K562 (cell line): ENCODE data around the gene SLC7A8. TPM values are rescaled to one million over a fixed set of nuclear protein-coding genes. Genes with fewer than 3 reads are reported as not detected.
A peak's percentile ranks its signal among the peaks of the same experiment; 100 is the strongest.

ENCODE experiments used
- ATAC-seq: fragments of 200-7000 bp; cut with Tn5 transposase; 3 replicates; pipeline ENCODE4 v1.9.1; 2020; ENCODE audit warnings: moderate library complexity
- BruUV-seq: library from RNA; stranded (reverse); fragments of 400-500 nt; replicated peaks from 2 replicates; lab custom pipeline; 2021; lab: Mats Ljungman, UMichigan
- CTCF ChIA-PET: fragments of 300-600 bp; formaldehyde crosslinking; extraction: SDS; loops from one replicate; lab custom pipeline; 2021; ENCODE audit warnings: low intra/inter-chr PET ratio; lab: Yijun Ruan, JAX
- POLR2A ChIA-PET: fragments of 300-600, 350-650 bp; sonication (Branson Sonifier 250); formaldehyde crosslinking; extraction: SDS; loops from one replicate; lab custom pipeline; 2021; ENCODE audit warnings: antibody characterized with exemption, inconsistent platforms; lab: Yijun Ruan, JAX
- DNase-seq, 4 experiments: peaks; one replicate each; pipeline versions ENCODE4 v3.0.0 to v3.0.0-alpha.2; 2011 to 2018; ENCODE audit warnings: low spot score in 3 of 4, mixed read lengths in 3 of 4; ENCODE audit errors: extremely low read depth in 1 of 4
- FAIRE-seq: peaks from 2 replicates; lab custom pipeline; 2011; peaks lifted over from hg19 to GRCh38; lab: Jason Lieb, UNC
- H2AFZ ChIP-seq: 2 replicates; pipeline ENCODE4 v1.6.0; 2011; ENCODE audit warnings: low read depth, low read length, control low read depth, inconsistent platforms
- H3K27ac ChIP-seq: fragments of 200-600 bp; 3 replicates; pipeline ENCODE4 v1.8.0; 2011; ENCODE audit warnings: low read depth, mild to moderate bottlenecking, control low read depth, inconsistent platforms, low read length, moderate library complexity, mixed read lengths; ENCODE audit errors: extremely low read depth
- H3K27me3 ChIP-seq, 2 experiments: fragments of 300-600 bp in 1 of 2; 2 replicates in 1 of 2; 3 replicates in 1 of 2; pipeline versions ENCODE4 v1.6.0 to v1.8.0; 2011; ENCODE audit warnings: inconsistent platforms in 2 of 2, low read length in 2 of 2, mild to moderate bottlenecking in 1 of 2, mixed read lengths in 1 of 2, moderate library complexity in 1 of 2; ENCODE audit not compliant: control insufficient read depth in 2 of 2, insufficient read depth in 2 of 2
- H3K36me3 ChIP-seq: fragments of 300-600 bp; 3 replicates; pipeline ENCODE4 v1.8.0; 2011; ENCODE audit warnings: mild to moderate bottlenecking, low read length, inconsistent platforms; ENCODE audit not compliant: control insufficient read depth, insufficient read depth
- H3K4me1 ChIP-seq, 2 experiments: fragments of 200-600 bp in 1 of 2; replicated peaks in 1 of 2; 2 replicates in 1 of 2; 3 replicates in 1 of 2; pipeline versions ENCODE4 v1.5.1 to v1.8.0; 2011; ENCODE audit warnings: inconsistent platforms in 2 of 2, low read length in 2 of 2, mild to moderate bottlenecking in 1 of 2, mixed read lengths in 1 of 2, moderate library complexity in 1 of 2; ENCODE audit not compliant: control insufficient read depth in 2 of 2, insufficient read depth in 2 of 2
- H3K4me2 ChIP-seq: 2 replicates; pipeline ENCODE4 v1.6.1; 2011; ENCODE audit warnings: low read length, control low read depth, inconsistent platforms, mixed read lengths; ENCODE audit not compliant: insufficient read depth
- H3K4me3 ChIP-seq: fragments of 200-600 bp; sonication (generic), shearing (Covaris generic); 2 replicates; pipeline ENCODE4 v1.5.1; 2016; ENCODE audit warnings: control low read depth, inconsistent platforms
- H3K79me2 ChIP-seq: fragments of 200-600 bp; 3 replicates; pipeline ENCODE4 v1.8.0; 2011; ENCODE audit warnings: low read length, inconsistent platforms; ENCODE audit not compliant: control insufficient read depth, insufficient read depth
- H3K9ac ChIP-seq, 2 experiments: 2 replicates each; pipeline versions ENCODE4 v1.6.0 to v1.6.1; 2011; ENCODE audit warnings: low read depth in 2 of 2, low read length in 2 of 2, control low read depth in 1 of 2, inconsistent platforms in 1 of 2, mild to moderate bottlenecking in 1 of 2, mixed read lengths in 1 of 2; ENCODE audit not compliant: insufficient read depth in 1 of 2
- H3K9me1 ChIP-seq: one replicate; pipeline ENCODE4 v1.6.0; 2011; ENCODE audit warnings: inconsistent platforms, mild to moderate bottlenecking, low read length, moderate library complexity; ENCODE audit not compliant: control insufficient read depth, insufficient read depth
- H3K9me3 ChIP-seq: replicated peaks from 2 replicates; pipeline ENCODE4 v1.5.1; 2011; ENCODE audit warnings: low read depth, low read length, inconsistent platforms; ENCODE audit not compliant: control insufficient read depth, insufficient read depth
- H4K20me1 ChIP-seq: replicated peaks from 2 replicates; pipeline ENCODE4 v1.6.1; 2011; ENCODE audit warnings: low read length, inconsistent platforms, mixed read lengths; ENCODE audit not compliant: control insufficient read depth, insufficient read depth
- HNRNPUL1 ChIP-seq: fragments of 200-400 bp; formaldehyde crosslinking; IDR thresholded peaks from 2 replicates; pipeline ENCODE4 v1.6.1; 2017; ENCODE audit warnings: low read length
- KDM5B ChIP-seq: fragments of 200-600 bp; sonication (generic); IDR thresholded peaks from 2 replicates; pipeline ENCODE4 v1.6.1; 2012; ENCODE audit warnings: low read depth, mild to moderate bottlenecking, moderate library complexity, low read length, control low read depth, inconsistent platforms; ENCODE audit not compliant: insufficient replicate concordance
- L3MBTL2 ChIP-seq: fragments of 450-650 bp; IDR thresholded peaks from 2 replicates; pipeline ENCODE4 v1.6.1; 2016; ENCODE audit warnings: mild to moderate bottlenecking, moderate library complexity
- MTF1 ChIP-seq: fragments of 250-450 bp; sonication (Bioruptor Pico); IDR thresholded peaks from 2 replicates; pipeline ENCODE4 v1.9.0; 2021; ENCODE audit warnings: moderate library complexity, mild to moderate bottlenecking, inconsistent platforms, borderline replicate concordance
- NFE2 ChIP-seq: IDR thresholded peaks from 2 replicates; pipeline ENCODE4 v1.6.1; 2014; ENCODE audit warnings: antibody characterized with exemption, low read depth
- SIN3A ChIP-seq, 2 experiments: fragments of 150-350 bp in 1 of 2; IDR thresholded peaks; 2 replicates each; pipeline ENCODE4 v1.6.1; 2011 to 2016; ENCODE audit warnings: borderline replicate concordance in 2 of 2, low read depth in 2 of 2, low read length in 2 of 2, mild to moderate bottlenecking in 2 of 2, moderate library complexity in 2 of 2; ENCODE audit not compliant: control insufficient read depth in 1 of 2
- TARDBP ChIP-seq: fragments of 450-650 bp; IDR thresholded peaks from 2 replicates; pipeline ENCODE4 v1.6.1; 2016
- ZKSCAN1 ChIP-seq: fragments of 150-350 bp; IDR thresholded peaks from 2 replicates; pipeline ENCODE4 v1.6.1; 2016; ENCODE audit warnings: low read depth, low read length
- ZNF12 ChIP-seq: sonication (generic); formaldehyde crosslinking; IDR thresholded peaks from 2 replicates; pipeline ENCODE4 v1.4.0; 2020; ENCODE audit warnings: mild to moderate bottlenecking, missing genetic modification reagents
- ZNF764 ChIP-seq: fragments of 250-450 bp; sonication (Bioruptor Pico); IDR thresholded peaks from 2 replicates; pipeline ENCODE4 v1.4.0; 2020; ENCODE audit warnings: low read depth, mild to moderate bottlenecking, moderate library complexity
- WGBS: fragments of 100-300 bp; shearing (Covaris generic); methylation state at CpG from one replicate; pipeline ENCODE4 v1.1.6; 2016; ENCODE audit warnings: low coverage, mixed read lengths; ENCODE audit not compliant: insufficient coverage; ENCODE audit errors: missing lambda C conversion rate; 5-methylcytosine and 5-hydroxymethylcytosine counted together
- in situ Hi-C: fragments of 300-500 bp; cut with MboI; formaldehyde crosslinking; loops from 4 replicates; pipeline ENCODE4 v1.15.0; 2018; ENCODE audit warnings: inconsistent platforms, mixed read lengths
- intact Hi-C: fragments of 100-400 bp; cut with micrococcal nuclease; formaldehyde crosslinking; loops from 2 replicates; pipeline ENCODE4 v1.14.2; 2022
- polyA plus RNA-seq, 8 experiments: library from polyadenylated mRNA; depleted of rRNA in 4 of 8; stranded (reverse) in 5 of 8; unstranded in 3 of 8; fragments of >200 nt; fragmentation: Nextera tagmentation in 2 of 8; fragmentation: Illumina TruSeq in 1 of 8; extraction: Ambion mirVana in 2 of 8; extraction: Trizol in 1 of 8; gene quantifications; 2 replicates each; pipeline versions ENCODE4 v1.2.1 to v1.2.3, GENCODE V29; 2011 to 2014; ENCODE audit warnings: inconsistent platforms in 1 of 8, missing spikeins in 1 of 8
- total RNA-seq, 7 experiments: library from RNA; depleted of rRNA in 6 of 7; stranded (reverse); fragments of >200 nt in 6 of 7; fragmentation: Illumina TruSeq in 2 of 7; extraction: Trizol in 2 of 7; gene quantifications; 2 replicates each; pipeline versions ENCODE4 v1.2.1 to v1.2.3, GENCODE V29; 2011 to 2021; ENCODE audit warnings: low replicate concordance in 1 of 7
- TF ChIP-seq, protein P1 (sequence below), 2 experiments: fragments of 450-650 bp in 1 of 2; sonication (generic) in 1 of 2; formaldehyde crosslinking; conservative IDR thresholded peaks; 2 replicates each; pipeline versions ENCODE4 v1.4.0 to v1.8.1; 2020 to 2022; ENCODE audit warnings: mild to moderate bottlenecking in 1 of 2, missing genetic modification reagents in 1 of 2
- TF ChIP-seq, protein P2 (sequence below): fragments of 250-450 bp; sonication (Bioruptor Pico); IDR thresholded peaks from 2 replicates; pipeline ENCODE4 v1.8.0; 2021; ENCODE audit warnings: moderate library complexity, mild to moderate bottlenecking, inconsistent platforms
- TF ChIP-seq, protein P3 (sequence below): fragments of 450-650 bp; formaldehyde crosslinking; IDR thresholded peaks from 2 replicates; pipeline ENCODE4 v1.4.0; 2020; ENCODE audit warnings: mild to moderate bottlenecking, moderate library complexity
- TF ChIP-seq, protein P4 (sequence below): sonication (generic); formaldehyde crosslinking; IDR thresholded peaks from 2 replicates; pipeline ENCODE4 v1.8.0; 2023; ENCODE audit warnings: mild to moderate bottlenecking, missing genetic modification reagents

Gene SLC7A8
- total and polyA plus RNA-seq, 9 of the 15 experiments (the other 6 are each of a cell fraction or from before 2014, with no cell fraction given) = 2.0 to 33.0 (median 6.0) TPM

DNA sequence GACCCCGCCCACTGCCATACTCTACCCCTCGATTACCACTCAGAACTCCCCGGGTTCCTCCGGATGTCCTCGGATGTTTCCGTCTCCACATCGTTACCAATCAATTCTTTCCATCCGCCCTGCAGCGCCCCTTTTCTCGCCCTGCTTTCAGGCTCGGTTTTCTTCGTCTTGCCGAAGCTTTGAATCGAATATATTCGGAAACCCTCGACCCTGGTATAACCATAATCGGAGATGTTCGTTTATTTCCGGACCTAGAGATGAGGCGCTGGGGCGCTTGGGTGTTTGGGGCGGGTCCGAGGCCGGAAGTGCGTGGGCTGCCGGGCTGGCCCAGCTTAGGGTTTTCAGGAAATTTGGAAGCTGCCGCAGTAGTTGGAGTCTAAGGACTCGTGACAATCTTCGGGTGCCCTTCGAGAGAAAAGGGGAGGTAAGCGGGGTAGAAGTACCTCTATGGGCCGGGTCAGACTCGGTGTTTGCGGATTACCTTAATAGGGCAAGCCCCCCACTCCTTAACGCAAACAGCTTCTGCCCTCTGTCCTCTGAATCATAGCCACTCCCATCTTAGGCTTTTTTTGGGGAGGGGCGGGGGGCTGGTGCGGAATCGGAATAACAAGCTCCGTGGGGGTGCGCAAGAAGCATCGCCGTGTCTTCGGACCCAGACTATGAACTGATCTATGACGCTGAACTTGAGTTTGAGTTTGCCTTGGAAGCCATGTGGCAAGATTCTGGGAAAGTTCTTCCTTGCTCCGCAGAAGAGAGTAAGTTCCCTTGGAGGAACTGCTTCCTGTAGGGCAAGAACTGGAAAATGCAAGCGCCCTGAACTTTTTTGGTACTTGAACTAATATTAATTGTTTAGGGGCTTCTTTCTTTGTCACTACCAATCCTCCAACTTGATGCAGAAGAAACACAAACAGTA lies 88.0 kb downstream of the SLC7A8 start, which contains the start of gene C14orf119 (continued):
- peak; percentile 43 to 74; a peak in 2 of 4 replicates for TF ChIP-seq SIN3A (IDR thresholded peaks at IDR 0.05; ENCODE audit: borderline replicate concordance in 2 of 2, control insufficient read depth in 1 of 2, low read depth in 2 of 2, low read length in 2 of 2)
- TF ChIP-seq, protein P1, sequence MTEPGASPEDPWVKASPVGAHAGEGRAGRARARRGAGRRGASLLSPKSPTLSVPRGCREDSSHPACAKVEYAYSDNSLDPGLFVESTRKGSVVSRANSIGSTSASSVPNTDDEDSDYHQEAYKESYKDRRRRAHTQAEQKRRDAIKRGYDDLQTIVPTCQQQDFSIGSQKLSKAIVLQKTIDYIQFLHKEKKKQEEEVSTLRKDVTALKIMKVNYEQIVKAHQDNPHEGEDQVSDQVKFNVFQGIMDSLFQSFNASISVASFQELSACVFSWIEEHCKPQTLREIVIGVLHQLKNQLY (CRISPR knock-in tag; conservative IDR thresholded peaks at IDR 0.05) = no peak; a peak in 1 of 4 replicates
- TF ChIP-seq MTF1 (CRISPR knock-in tag) = no peak
- TF ChIP-seq, protein P2, sequence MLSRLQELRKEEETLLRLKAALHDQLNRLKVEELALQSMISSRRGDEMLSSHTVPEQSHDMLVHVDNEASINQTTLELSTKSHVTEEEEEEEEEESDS = no peak
- TF ChIP-seq ZNF764 (CRISPR knock-in tag) = no peak
- TF ChIP-seq TARDBP = peak; percentile 66; the same call in 1 of the 2 replicates

DNA sequence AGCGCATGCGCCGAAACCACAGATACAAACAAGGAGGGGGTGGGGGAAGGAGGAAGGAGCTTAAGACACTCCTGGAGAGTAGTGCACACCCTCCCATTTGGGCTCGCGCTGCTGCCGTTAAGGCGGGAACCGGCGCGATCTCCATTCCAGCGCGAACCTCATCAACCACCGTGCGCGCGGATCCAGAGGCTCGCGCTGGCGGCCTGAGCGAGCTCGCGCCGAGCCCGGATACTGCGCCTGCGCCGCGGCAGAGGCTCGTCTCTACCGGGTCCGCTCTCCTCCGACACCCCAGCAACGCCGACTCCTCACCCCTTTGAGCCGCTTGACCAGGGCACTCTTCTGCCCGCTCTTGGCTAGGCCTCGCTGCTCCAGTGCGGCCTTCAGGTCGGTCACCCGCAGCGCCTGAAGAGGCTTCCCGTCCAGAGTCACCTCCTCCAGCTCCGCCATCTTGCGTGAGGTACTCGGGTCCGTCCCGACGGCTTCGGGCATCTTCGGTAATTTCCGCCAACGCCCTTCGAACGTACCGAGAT lies 88.7 kb downstream of the SLC7A8 start, which contains the start of gene ACIN1:
TSS of gene ACIN1 (minus strand) at position 471 of the 530 bp plus-strand sequence. CDS start at position 447, 24 bp downstream.
- peaks cover 8 to 29% of the 10 kb centered on the region in 2 experiments; a peak in 4 of 5 replicates for H3K4me1 ChIP-seq
- peaks cover 16% of the 10 kb centered on the region for H4K20me1 ChIP-seq
- no peaks in the 10 kb centered on the region for H3K9me1 ChIP-seq
- H3K27ac ChIP-seq = peak within 1 kb of the TSS; percentile 98
- in situ Hi-C loops = no loop called here
- intact Hi-C loops = loop anchor here (2.0 kb wide), 1 partner anchor 16 kb away; no protein-coding TSS in a partner anchor
- peak within 1 kb of the TSS; percentile 98 to 100 for H3K9ac ChIP-seq
- WGBS = under 1% methylated on average over 55 of the region's 55 CpGs
- H3K27me3 ChIP-seq = no peaks in the 10 kb centered on the region
- peak within 1 kb of the TSS; percentile 100 for H2AFZ ChIP-seq
- ChIA-PET POLR2A (interaction anchor here (0.6 to 3.0 kb wide), 37 partner anchors 9 to 1045 kb away, joined by 3 to 34 read pairs (median 4); partner anchors contain the start of genes CIROP, HOMEZ, IL25 and PABPN1), CTCF (interaction anchor here (1.3 kb wide), 1 partner anchor 17 kb away, joined by 5 read pairs; no protein-coding TSS in a partner anchor)
- DNase-seq (peak; percentile 81 to 94 (median 91)), ATAC-seq (peak; percentile 78), FAIRE-seq (peak; percentile 82)
- no peaks in the 10 kb centered on the region for H3K9me3 ChIP-seq
- TSS peak; percentile 66 for BruUV-seq
- H3K4me3 ChIP-seq = peak within 1 kb of the TSS; percentile 83
- H3K36me3 ChIP-seq = peaks cover 64% of the 10 kb centered on the region
- peak within 1 kb of the TSS; percentile 90 for H3K4me2 ChIP-seq
- peaks cover 84% of the 10 kb centered on the region for H3K79me2 ChIP-seq
- TF ChIP-seq HNRNPUL1 (no peak), L3MBTL2 (peak; percentile 77), NFE2 (no peak), ZNF12 (CRISPR knock-in tag) (peak; percentile 84), ZKSCAN1 (0 out of 2 replicates have a peak, but pooled peaks have one; percentile 17), KDM5B (peak; percentile 80)
- TF ChIP-seq, protein P3, sequence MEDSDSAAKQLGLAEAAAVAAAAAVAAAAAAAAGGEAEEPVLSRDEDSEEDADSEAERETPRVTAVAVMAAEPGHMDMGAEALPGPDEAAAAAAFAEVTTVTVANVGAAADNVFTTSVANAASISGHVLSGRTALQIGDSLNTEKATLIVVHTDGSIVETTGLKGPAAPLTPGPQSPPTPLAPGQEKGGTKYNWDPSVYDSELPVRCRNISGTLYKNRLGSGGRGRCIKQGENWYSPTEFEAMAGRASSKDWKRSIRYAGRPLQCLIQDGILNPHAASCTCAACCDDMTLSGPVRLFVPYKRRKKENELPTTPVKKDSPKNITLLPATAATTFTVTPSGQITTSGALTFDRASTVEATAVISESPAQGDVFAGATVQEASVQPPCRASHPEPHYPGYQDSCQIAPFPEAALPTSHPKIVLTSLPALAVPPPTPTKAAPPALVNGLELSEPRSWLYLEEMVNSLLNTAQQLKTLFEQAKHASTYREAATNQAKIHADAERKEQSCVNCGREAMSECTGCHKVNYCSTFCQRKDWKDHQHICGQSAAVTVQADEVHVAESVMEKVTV (CRISPR knock-in tag) = peak; percentile 100; the same call in 1 of the 2 replicates
- TF ChIP-seq, protein P4, sequence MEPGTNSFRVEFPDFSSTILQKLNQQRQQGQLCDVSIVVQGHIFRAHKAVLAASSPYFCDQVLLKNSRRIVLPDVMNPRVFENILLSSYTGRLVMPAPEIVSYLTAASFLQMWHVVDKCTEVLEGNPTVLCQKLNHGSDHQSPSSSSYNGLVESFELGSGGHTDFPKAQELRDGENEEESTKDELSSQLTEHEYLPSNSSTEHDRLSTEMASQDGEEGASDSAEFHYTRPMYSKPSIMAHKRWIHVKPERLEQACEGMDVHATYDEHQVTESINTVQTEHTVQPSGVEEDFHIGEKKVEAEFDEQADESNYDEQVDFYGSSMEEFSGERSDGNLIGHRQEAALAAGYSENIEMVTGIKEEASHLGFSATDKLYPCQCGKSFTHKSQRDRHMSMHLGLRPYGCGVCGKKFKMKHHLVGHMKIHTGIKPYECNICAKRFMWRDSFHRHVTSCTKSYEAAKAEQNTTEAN (CRISPR knock-in tag) = peak; percentile 83; the same call in 1 of the 2 replicates
